ENCODE measurements around the gene VPS4A.
"Not testable (repeated sequence)": the region's sequence is repeated elsewhere in the genome, so short reads cannot be mapped to it uniquely, and the experiment has no call there.

DNA sequence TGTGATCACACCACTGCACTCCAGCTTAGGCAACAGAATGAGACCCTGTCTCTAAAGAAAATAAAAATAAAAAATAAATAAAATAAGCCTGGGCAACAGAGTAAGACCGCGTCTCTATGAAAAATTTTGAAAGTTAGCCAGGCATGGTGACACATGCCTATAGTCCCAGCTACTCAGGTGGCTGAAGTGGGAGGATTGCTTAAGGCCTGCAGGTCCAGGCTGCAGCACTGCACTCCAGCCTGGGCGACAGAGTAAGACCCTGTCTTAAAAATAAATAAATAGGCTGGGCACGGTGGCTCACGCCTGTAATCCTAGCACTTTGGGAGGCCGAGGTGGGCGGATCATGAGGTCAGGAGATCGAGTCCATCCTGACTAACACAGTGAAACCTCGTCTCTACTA lies 19.5 kb upstream of the VPS4A start:
- TF ChIP-seq, protein P1, sequence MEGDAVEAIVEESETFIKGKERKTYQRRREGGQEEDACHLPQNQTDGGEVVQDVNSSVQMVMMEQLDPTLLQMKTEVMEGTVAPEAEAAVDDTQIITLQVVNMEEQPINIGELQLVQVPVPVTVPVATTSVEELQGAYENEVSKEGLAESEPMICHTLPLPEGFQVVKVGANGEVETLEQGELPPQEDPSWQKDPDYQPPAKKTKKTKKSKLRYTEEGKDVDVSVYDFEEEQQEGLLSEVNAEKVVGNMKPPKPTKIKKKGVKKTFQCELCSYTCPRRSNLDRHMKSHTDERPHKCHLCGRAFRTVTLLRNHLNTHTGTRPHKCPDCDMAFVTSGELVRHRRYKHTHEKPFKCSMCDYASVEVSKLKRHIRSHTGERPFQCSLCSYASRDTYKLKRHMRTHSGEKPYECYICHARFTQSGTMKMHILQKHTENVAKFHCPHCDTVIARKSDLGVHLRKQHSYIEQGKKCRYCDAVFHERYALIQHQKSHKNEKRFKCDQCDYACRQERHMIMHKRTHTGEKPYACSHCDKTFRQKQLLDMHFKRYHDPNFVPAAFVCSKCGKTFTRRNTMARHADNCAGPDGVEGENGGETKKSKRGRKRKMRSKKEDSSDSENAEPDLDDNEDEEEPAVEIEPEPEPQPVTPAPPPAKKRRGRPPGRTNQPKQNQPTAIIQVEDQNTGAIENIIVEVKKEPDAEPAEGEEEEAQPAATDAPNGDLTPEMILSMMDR (IDR thresholded peaks at IDR 0.05), result not testable (repeated sequence)
- not testable (repeated sequence) for TF ChIP-seq EZH2phosphoT487, EZH2 (IDR thresholded peaks at IDR 0.05)
